ENCODE data around the gene PTH2. TPM values are rescaled to one million over a fixed set of nuclear protein-coding genes. Genes with fewer than 3 reads are reported as not detected.

The PTH2 gene
- total RNA-seq, 2 donors from 2014 or later, result not detected

DNA sequence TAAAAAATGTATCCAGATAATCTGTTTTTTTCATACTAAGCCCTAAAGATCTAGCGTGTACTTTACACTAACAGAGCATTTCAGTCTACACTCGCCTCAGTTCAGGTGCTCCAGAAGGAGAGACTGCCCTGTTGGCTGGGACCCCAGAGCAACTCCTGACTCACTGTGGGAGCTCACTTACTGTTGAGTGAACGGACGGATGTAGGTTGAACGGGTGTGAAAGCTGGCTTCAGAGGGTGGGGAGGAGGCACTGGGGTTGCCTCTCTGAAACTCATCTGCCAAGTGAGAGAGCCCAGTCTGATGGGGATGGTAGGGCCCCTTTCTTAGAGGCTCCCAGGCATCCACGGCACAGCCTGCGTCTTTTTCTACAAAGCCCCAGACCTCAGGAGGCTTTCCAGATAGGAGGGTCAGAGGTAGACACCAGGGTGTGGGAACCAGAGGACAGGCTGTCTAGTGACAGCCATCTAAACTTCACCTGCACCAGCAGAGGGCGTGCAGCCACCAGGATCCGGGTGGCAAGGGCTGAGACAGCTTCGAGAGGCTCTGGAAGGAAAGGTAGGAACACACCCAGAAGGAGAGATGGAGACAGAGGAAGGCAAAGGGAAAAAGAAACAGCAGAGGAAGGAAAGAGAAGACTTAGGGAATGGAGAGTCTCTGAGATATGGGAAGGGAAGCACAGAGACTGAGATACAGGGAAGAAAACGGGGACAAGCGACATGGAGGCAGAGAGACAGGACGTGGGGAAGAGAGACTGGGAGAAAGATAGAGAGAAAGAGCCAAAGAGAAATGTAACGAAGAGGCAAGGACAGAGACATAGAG lies 31.5 kb downstream of the PTH2 start:
- DNase-seq, result peak; percentile 81
- intact Hi-C loops (cut with DNase I), result loop anchor here (2.0 kb wide), 1 partner anchor 51 kb away; no protein-coding TSS in a partner anchor
- Histone ChIP-seq H3K9me3 (no peaks in the 10 kb centered on the region), H3K4me1 (no peaks in the 10 kb centered on the region), H3K9ac (ENCODE audit: low read depth in 2 of 2, low read length in 2 of 2) (peak overlapping the region in 1 of 2 donors; percentile 56), H3K36me3 (no peaks in the 10 kb centered on the region), H3K4me3 (no peak overlapping the region), H3K27me3 (no peaks in the 10 kb centered on the region), H3K27ac (no peak overlapping the region)
- TF ChIP-seq, protein P1, sequence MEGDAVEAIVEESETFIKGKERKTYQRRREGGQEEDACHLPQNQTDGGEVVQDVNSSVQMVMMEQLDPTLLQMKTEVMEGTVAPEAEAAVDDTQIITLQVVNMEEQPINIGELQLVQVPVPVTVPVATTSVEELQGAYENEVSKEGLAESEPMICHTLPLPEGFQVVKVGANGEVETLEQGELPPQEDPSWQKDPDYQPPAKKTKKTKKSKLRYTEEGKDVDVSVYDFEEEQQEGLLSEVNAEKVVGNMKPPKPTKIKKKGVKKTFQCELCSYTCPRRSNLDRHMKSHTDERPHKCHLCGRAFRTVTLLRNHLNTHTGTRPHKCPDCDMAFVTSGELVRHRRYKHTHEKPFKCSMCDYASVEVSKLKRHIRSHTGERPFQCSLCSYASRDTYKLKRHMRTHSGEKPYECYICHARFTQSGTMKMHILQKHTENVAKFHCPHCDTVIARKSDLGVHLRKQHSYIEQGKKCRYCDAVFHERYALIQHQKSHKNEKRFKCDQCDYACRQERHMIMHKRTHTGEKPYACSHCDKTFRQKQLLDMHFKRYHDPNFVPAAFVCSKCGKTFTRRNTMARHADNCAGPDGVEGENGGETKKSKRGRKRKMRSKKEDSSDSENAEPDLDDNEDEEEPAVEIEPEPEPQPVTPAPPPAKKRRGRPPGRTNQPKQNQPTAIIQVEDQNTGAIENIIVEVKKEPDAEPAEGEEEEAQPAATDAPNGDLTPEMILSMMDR (IDR thresholded peaks at IDR 0.05), result peak; percentile 56

DNA sequence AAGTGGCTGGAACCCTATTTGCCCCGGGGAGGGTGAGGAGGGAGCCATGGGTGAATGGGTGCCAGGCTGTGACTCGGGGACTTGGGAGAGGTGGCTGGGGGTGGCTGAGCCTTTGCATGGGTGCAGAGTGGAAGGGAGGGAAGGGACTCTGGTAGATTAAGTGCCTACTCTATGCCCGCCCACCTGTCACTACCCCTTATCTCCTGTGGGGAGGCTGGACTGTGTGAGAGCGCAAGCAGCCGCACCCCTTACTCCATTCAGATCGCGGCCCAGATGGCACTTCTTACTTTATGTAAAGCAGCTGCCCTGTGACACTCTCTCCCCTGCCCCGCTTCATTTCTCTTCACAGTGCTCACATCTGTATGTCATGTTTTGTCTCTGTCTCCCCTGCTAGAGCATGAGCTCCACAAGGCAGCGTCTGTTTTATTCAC lies 32.3 kb downstream of the PTH2 start:
- H3K36me3 ChIP-seq, result no peaks in the 10 kb centered on the region
- H3K27me3 ChIP-seq, result no peaks in the 10 kb centered on the region
- H3K4me1 ChIP-seq, result no peaks in the 10 kb centered on the region
- DNase-seq, result no peak
- no peak overlapping the region for H3K27ac ChIP-seq
- H3K9ac ChIP-seq (ENCODE audit: low read depth in 2 of 2, low read length in 2 of 2), result no peak overlapping the region
- TF ChIP-seq, protein P1 (IDR thresholded peaks at IDR 0.05), result no peak
- intact Hi-C loops (cut with DNase I), result no loop called here
- H3K9me3 ChIP-seq, result no peaks in the 10 kb centered on the region
- H3K4me3 ChIP-seq, result no peak overlapping the region

DNA sequence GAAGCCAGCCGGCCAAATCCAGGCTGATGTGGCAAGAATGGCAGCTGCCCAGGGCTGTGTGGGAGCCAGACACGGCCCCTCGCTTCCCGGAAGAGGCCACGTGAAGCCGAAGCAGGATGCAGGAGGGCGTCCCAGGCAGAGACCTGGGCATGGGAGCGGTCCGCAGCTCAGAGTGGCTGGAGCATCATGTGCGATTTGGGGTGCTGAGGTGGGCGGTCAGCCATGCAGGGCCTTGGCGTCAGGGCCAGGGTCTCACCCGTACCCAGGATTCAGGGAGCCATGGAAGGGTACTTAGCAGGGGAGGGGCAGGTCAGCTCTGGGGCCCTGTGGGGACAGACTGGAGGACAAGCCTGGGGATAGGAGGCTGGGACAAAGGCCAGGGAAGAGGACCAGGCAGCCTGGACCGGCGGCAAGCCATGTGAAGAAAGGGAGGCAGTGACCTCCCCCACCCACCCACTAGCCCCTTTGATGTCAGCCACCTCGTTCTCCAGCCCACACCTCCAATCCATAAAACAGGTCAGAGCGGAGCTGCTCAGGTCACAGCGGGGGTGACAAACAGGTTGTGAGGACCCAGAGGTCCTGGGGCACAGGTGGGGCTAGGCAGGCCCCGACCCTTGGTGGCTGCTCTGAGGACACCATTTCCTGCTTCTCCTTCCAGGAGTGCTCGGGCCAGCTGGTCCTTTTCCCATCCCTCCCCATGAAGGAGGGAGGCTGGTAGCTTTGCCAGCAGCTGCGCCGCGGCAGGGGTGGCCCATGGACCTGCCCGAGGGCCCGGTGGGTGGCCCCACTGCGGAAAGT lies 32.9 kb downstream of the PTH2 start:
- H3K27ac ChIP-seq, result no peak overlapping the region
- no peaks in the 10 kb centered on the region for H3K4me1 ChIP-seq
- no peak overlapping the region for H3K4me3 ChIP-seq
- intact Hi-C loops (cut with DNase I), result no loop called here
- DNase-seq, result no peak
- no peak overlapping the region for H3K9ac ChIP-seq (ENCODE audit: low read depth in 2 of 2, low read length in 2 of 2)
- H3K9me3 ChIP-seq, result no peaks in the 10 kb centered on the region
- H3K27me3 ChIP-seq, result no peaks in the 10 kb centered on the region
- no peaks in the 10 kb centered on the region for H3K36me3 ChIP-seq
- TF ChIP-seq, protein P1 (IDR thresholded peaks at IDR 0.05), result no peak

DNA sequence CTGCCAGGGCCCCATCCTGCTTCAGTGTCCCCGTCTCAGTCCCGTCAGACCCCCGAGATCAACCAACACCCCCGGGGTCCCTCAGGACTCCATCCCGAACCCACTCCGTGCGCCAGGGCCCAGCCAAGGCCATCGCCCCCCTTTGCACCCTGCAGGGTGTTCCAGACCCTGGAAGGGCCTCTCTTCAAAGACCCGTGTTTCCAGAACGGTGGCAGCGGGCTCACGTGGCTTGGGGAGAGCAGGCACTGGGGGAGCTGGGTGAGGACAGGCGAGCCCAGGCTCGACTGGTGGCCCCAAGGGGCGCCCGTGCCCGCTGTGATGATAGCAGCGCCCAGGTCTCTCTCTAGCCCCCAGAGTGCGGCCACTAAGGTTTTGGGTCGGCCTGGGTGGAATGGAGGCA lies 33.8 kb downstream of the PTH2 start:
- intact Hi-C loops (cut with DNase I), result no loop called here
- no peak overlapping the region for H3K4me3 ChIP-seq
- H3K4me1 ChIP-seq, result no peaks in the 10 kb centered on the region
- TF ChIP-seq, protein P1 (IDR thresholded peaks at IDR 0.05), result no peak
- no peak overlapping the region for H3K27ac ChIP-seq
- DNase-seq, result no peak
- H3K27me3 ChIP-seq, result no peaks in the 10 kb centered on the region
- H3K36me3 ChIP-seq, result no peaks in the 10 kb centered on the region
- H3K9me3 ChIP-seq, result no peaks in the 10 kb centered on the region
- no peak overlapping the region for H3K9ac ChIP-seq (ENCODE audit: low read depth in 2 of 2, low read length in 2 of 2)

DNA sequence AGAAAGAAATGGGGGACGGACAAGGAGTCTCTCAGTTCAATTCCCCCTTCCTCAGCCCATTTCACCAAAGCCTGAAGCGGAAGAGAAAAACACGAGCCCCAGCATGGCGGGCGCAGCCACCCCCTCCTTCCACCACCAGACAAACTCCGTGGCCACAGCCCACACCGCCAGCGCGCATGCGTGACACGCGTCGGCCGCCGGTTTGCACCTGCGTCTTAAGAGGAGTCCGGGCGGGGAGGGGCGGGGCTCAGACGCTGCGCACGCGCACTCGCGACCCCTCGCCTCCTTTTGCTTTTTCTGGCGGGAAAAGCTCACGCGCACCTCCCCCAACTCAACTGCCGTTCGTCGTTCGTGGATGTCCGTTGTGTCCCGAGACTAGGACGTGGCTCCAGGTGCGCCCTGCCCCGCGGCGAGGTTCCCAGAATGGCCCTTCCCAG lies 35.3 kb downstream of the PTH2 start, which contains the start of gene KASH5:
Gene KASH5 (plus strand): TSS at position 314 of the 437 bp plus-strand sequence. CDS start 2,635 bp downstream, outside the sequence.
- H3K9me3 ChIP-seq, result no peaks in the 10 kb centered on the region
- TF ChIP-seq, protein P1 (IDR thresholded peaks at IDR 0.05), result no peak
- peak within 1 kb of the TSS in 1 of 2 donors; percentile 19 for H3K9ac ChIP-seq (ENCODE audit: low read depth in 2 of 2, low read length in 2 of 2)
- intact Hi-C loops (cut with DNase I), result no loop called here
- no peaks in the 10 kb centered on the region for H3K36me3 ChIP-seq
- DNase-seq, result peak; percentile 74
- no peaks in the 10 kb centered on the region for H3K27me3 ChIP-seq
- H3K4me1 ChIP-seq, result no peaks in the 10 kb centered on the region
- H3K4me3 ChIP-seq, result peak within 1 kb of the TSS; percentile 7
- no peak within 1 kb of the TSS for H3K27ac ChIP-seq
